Stimulated activated CD4-positive, alpha-beta T cell treated with anti-CD3 and anti-CD28 coated beads, Interleukin-4, amount 100 ng/mL, for 24 hours (primary cell): ENCODE measurements around the gene PDGFA.

Source experiments
- DNase-seq: peaks from one replicate; pipeline ENCODE4 v3.0.0-alpha.2; 2020

Gene PDGFA

GRCh38 chr7:534075-534474 lies 14.4 kb upstream of the PDGFA start:
- DNase-seq = no peak

GRCh38 chr7:533266-533665 lies 13.6 kb upstream of the PDGFA start:
- no peak for DNase-seq

GRCh38 chr7:532379-533143 lies 12.9 kb upstream of the PDGFA start:
- no peak for DNase-seq

- DNase-seq = peak; percentile 17
These were observed 12.1 kb upstream of the PDGFA start for GRCh38 chr7:531777-532176.

GRCh38 chr7:528451-528850 lies 8.8 kb upstream of the PDGFA start:
- DNase-seq = no peak

- no peak for DNase-seq
These were observed 8.1 kb upstream of the PDGFA start for GRCh38 chr7:527723-528122.

GRCh38 chr7:526460-527034 lies 6.9 kb upstream of the PDGFA start:
- DNase-seq = no peak

GRCh38 chr7:525740-526139 lies 6.1 kb upstream of the PDGFA start:
- no peak for DNase-seq

- no peak for DNase-seq
These were observed 5.2 kb upstream of the PDGFA start for GRCh38 chr7:524800-525199.

GRCh38 chr7:523347-524336 lies 4.0 kb upstream of the PDGFA start:
- DNase-seq = no peak

- no peak for DNase-seq
These were observed 3.3 kb upstream of the PDGFA start for GRCh38 chr7:522951-523314.

GRCh38 chr7:522071-522950 lies 2.7 kb upstream of the PDGFA start:
- DNase-seq = peak; percentile 29

GRCh38 chr7:521221-522070 lies 1.8 kb upstream of the PDGFA start:
- DNase-seq = no peak

- DNase-seq = no peak
These were observed 986 bp upstream of the PDGFA start for GRCh38 chr7:520503-521161.

GRCh38 chr7:518630-519483 lies 789 bp downstream of the PDGFA start:
- peak; percentile 45 for DNase-seq

GRCh38 chr7:517774-518629 lies 1.6 kb downstream of the PDGFA start:
- DNase-seq = peak; percentile 22

- peak; percentile 33 for DNase-seq
These were observed 2.8 kb downstream of the PDGFA start for GRCh38 chr7:516606-517456.

GRCh38 chr7:516216-516605 lies 3.4 kb downstream of the PDGFA start:
- no peak for DNase-seq
